Measurements from ENCODE around the gene ZMYND15. TPM values are rescaled to one million over a fixed set of nuclear protein-coding genes. Genes with fewer than 3 reads are reported as not detected.

ZMYND15 gene
- total and polyA plus RNA-seq, 2 donors (not counting 1 experiment from before 2014, with no cell fraction given) = under 0.01 to 0.11 TPM

DNA sequence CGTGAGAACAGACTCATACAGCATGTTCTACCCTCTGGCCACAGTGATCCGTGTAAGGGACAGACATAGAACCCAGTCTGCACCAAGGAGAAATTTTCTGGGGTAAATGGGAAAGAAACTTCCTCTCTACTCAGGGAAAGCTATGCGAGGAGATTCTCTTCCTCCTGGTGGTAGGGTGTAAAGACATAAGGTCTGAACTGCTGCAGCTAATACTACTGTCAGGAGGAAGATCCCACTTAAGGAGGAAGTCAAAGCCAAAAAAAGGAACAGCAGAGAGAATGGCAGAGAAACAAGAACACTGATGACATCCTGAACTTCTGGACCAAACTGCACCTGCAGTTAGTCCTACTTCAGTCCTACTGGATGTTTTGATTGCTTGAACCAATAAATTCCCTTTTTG lies 25.0 kb downstream of the ZMYND15 start:
- H3K4me1 ChIP-seq (ENCODE audit: control insufficient read depth, extremely low read depth, insufficient read depth, low read length) = no peaks in the 10 kb centered on the region
- H3K9me3 ChIP-seq (ENCODE audit: control insufficient read depth, insufficient read depth, low read depth, low read length) = no peaks in the 10 kb centered on the region
- no peak for TF ChIP-seq EZH2 (IDR thresholded peaks at IDR 0.05; ENCODE audit: low read length, missing control alignments)
- TF ChIP-seq, protein P1, sequence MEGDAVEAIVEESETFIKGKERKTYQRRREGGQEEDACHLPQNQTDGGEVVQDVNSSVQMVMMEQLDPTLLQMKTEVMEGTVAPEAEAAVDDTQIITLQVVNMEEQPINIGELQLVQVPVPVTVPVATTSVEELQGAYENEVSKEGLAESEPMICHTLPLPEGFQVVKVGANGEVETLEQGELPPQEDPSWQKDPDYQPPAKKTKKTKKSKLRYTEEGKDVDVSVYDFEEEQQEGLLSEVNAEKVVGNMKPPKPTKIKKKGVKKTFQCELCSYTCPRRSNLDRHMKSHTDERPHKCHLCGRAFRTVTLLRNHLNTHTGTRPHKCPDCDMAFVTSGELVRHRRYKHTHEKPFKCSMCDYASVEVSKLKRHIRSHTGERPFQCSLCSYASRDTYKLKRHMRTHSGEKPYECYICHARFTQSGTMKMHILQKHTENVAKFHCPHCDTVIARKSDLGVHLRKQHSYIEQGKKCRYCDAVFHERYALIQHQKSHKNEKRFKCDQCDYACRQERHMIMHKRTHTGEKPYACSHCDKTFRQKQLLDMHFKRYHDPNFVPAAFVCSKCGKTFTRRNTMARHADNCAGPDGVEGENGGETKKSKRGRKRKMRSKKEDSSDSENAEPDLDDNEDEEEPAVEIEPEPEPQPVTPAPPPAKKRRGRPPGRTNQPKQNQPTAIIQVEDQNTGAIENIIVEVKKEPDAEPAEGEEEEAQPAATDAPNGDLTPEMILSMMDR (conservative IDR thresholded peaks at IDR 0.05 in 1 of 2, IDR thresholded peaks at IDR 0.05 in 1 of 2; ENCODE audit: low read depth in 1 of 2, low read length in 2 of 2) = no peak
- H3K9ac ChIP-seq (ENCODE audit: insufficient read depth, low read length) = no peak overlapping the region
- H3K79me2 ChIP-seq (ENCODE audit: control insufficient read depth, insufficient read depth, low read length) = no peaks in the 10 kb centered on the region
- peaks cover 3% of the 10 kb centered on the region for H3K27me3 ChIP-seq (ENCODE audit: control insufficient read depth, insufficient read depth, low read length)
- no peaks in the 10 kb centered on the region for H3K36me3 ChIP-seq (ENCODE audit: control insufficient read depth, insufficient read depth, low read length)
- H4K20me1 ChIP-seq (ENCODE audit: control insufficient read depth, extremely low read depth, insufficient read depth, low read length) = no peaks in the 10 kb centered on the region
- H3K4me2 ChIP-seq (ENCODE audit: extremely low read depth, insufficient read depth, low read length) = no peak overlapping the region
- H3K4me3 ChIP-seq (replicated peaks in 1 of 4; ENCODE audit: control extremely low read depth in 1 of 4, insufficient read depth in 1 of 4, low read depth in 3 of 4, low read length in 4 of 4) = no peak overlapping the region
- no peak for DNase-seq (ENCODE audit: low read depth in 2 of 2)
- no peak overlapping the region for H2AFZ ChIP-seq (ENCODE audit: low read length)
- H3K27ac ChIP-seq (ENCODE audit: insufficient read depth, low read length) = no peak overlapping the region

DNA sequence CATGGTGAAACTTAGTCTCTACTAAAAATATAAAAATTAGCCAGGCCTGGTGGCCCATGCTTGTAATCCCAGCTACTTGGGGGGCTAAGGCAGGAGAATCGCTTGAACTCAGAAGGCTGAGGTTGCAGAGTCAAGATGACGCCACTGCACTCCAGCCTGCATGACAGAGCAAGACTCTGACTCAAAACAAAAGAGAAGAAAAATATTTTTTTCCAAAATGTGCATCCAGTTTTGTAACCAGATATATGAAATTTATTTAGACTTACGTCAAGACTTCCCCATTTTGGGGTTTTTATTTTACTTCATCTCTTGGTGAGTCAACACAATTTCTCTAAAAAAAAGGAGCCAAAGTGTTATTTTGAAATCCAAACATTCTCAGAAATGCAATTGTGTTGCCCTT lies 26.6 kb downstream of the ZMYND15 start:
- Histone ChIP-seq H3K9me3 (ENCODE audit: control insufficient read depth, insufficient read depth, low read depth, low read length) (no peaks in the 10 kb centered on the region), H3K27ac (ENCODE audit: insufficient read depth, low read length) (no peak overlapping the region), H3K4me2 (ENCODE audit: extremely low read depth, insufficient read depth, low read length) (no peak overlapping the region), H4K20me1 (ENCODE audit: control insufficient read depth, extremely low read depth, insufficient read depth, low read length) (no peaks in the 10 kb centered on the region), H3K36me3 (ENCODE audit: control insufficient read depth, insufficient read depth, low read length) (no peaks in the 10 kb centered on the region), H3K4me3 (replicated peaks in 1 of 4; ENCODE audit: control extremely low read depth in 1 of 4, insufficient read depth in 1 of 4, low read depth in 3 of 4, low read length in 4 of 4) (no peak overlapping the region), H2AFZ (ENCODE audit: low read length) (no peak overlapping the region), H3K4me1 (ENCODE audit: control insufficient read depth, extremely low read depth, insufficient read depth, low read length) (no peaks in the 10 kb centered on the region), H3K9ac (ENCODE audit: insufficient read depth, low read length) (no peak overlapping the region), H3K79me2 (ENCODE audit: control insufficient read depth, insufficient read depth, low read length) (no peaks in the 10 kb centered on the region), H3K27me3 (ENCODE audit: control insufficient read depth, insufficient read depth, low read length) (peaks cover 6% of the 10 kb centered on the region)
- TF ChIP-seq, protein P1 (conservative IDR thresholded peaks at IDR 0.05 in 1 of 2, IDR thresholded peaks at IDR 0.05 in 1 of 2; ENCODE audit: low read depth in 1 of 2, low read length in 2 of 2) = no peak
- no peak for DNase-seq (ENCODE audit: low read depth in 2 of 2)

DNA sequence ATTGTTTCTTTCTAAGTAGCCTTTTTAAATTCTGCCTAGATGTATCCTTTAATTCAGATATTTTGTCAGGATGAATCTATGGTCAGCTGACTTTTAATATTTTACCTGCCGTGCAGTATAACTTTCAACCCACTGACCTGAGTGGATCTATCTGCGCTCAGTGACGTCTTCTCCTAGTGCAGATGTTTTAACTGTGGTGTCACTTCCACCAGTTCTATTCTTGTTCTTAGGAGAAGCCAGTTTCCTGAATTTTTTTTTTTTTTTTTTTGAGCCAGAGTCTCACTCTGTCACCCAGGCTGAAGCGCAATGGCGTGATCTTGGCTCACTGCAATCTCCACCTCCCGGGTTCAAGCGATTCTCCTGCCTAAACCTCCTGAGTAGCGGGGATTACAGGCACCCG lies 27.1 kb downstream of the ZMYND15 start:
- Histone ChIP-seq H3K4me2 (ENCODE audit: extremely low read depth, insufficient read depth, low read length) (no peak overlapping the region), H3K4me3 (replicated peaks in 1 of 4; ENCODE audit: control extremely low read depth in 1 of 4, insufficient read depth in 1 of 4, low read depth in 3 of 4, low read length in 4 of 4) (no peak overlapping the region), H4K20me1 (ENCODE audit: control insufficient read depth, extremely low read depth, insufficient read depth, low read length) (no peaks in the 10 kb centered on the region), H3K79me2 (ENCODE audit: control insufficient read depth, insufficient read depth, low read length) (no peaks in the 10 kb centered on the region), H3K4me1 (ENCODE audit: control insufficient read depth, extremely low read depth, insufficient read depth, low read length) (no peaks in the 10 kb centered on the region), H2AFZ (ENCODE audit: low read length) (no peak overlapping the region), H3K9me3 (ENCODE audit: control insufficient read depth, insufficient read depth, low read depth, low read length) (no peaks in the 10 kb centered on the region), H3K36me3 (ENCODE audit: control insufficient read depth, insufficient read depth, low read length) (no peaks in the 10 kb centered on the region), H3K27ac (ENCODE audit: insufficient read depth, low read length) (no peak overlapping the region), H3K9ac (ENCODE audit: insufficient read depth, low read length) (no peak overlapping the region), H3K27me3 (ENCODE audit: control insufficient read depth, insufficient read depth, low read length) (peaks cover 6% of the 10 kb centered on the region)
- TF ChIP-seq, protein P1 (conservative IDR thresholded peaks at IDR 0.05 in 1 of 2, IDR thresholded peaks at IDR 0.05 in 1 of 2; ENCODE audit: low read depth in 1 of 2, low read length in 2 of 2) = no peak
- TF ChIP-seq EZH2 (IDR thresholded peaks at IDR 0.05; ENCODE audit: low read length, missing control alignments) = no peak
- no peak for DNase-seq (ENCODE audit: low read depth in 2 of 2)

Data from fibroblast of lung (primary cell).